Activated CD8-positive, alpha-beta T cell treated with anti-CD3 and anti-CD28 coated beads for 36 hours (primary cell): Measurements from ENCODE around the gene NARS2. TPM values are rescaled to one million over a fixed set of nuclear protein-coding genes. Genes with fewer than 3 reads are reported as not detected.

Experiments used
- ATAC-seq: fragments of 200-7000 bp; cut with Tn5 transposase; one replicate; pipeline ENCODE4 v1.10.0; 2021; ENCODE audit warnings: mild to moderate bottlenecking, moderate library complexity
- CTCF ChIA-PET: fragments of 350-600 bp; sonication (Branson Sonifier 250); formaldehyde crosslinking; loops from one replicate; lab custom pipeline; 2021; ENCODE audit warnings: antibody characterized with exemption; lab: Charles Lee
- POLR2A ChIA-PET: fragments of 350-600 bp; sonication (Branson Sonifier 250); formaldehyde crosslinking; loops from one replicate; lab custom pipeline; 2021; ENCODE audit warnings: antibody characterized with exemption; lab: Charles Lee
- DNase-seq: peaks from one replicate; pipeline ENCODE4 v3.0.0-alpha.2; 2020
- H3K27ac Mint-ChIP-seq: one replicate; pipeline ENCODE4 v1.8.0; 2021; ENCODE audit warnings: mild to moderate bottlenecking, mixed read lengths
- H3K27me3 Mint-ChIP-seq: one replicate; pipeline ENCODE4 v1.8.0; 2021; ENCODE audit warnings: mixed read lengths
- H3K36me3 Mint-ChIP-seq: one replicate; pipeline ENCODE4 v1.8.0; 2021; ENCODE audit warnings: low read depth, mixed read lengths
- H3K4me1 Mint-ChIP-seq: one replicate; pipeline ENCODE4 v1.8.0; 2021; ENCODE audit warnings: low read depth, mixed read lengths
- H3K4me3 Mint-ChIP-seq: one replicate; pipeline ENCODE4 v1.8.0; 2021; ENCODE audit warnings: mild to moderate bottlenecking, moderate library complexity, mixed read lengths
- H3K9me3 Mint-ChIP-seq: one replicate; pipeline ENCODE4 v1.8.0; 2021; ENCODE audit warnings: mixed read lengths
- intact Hi-C: fragments of 100-400 bp; cut with micrococcal nuclease; formaldehyde crosslinking; loops from one replicate; pipeline ENCODE4 v1.10.0; 2022
- total RNA-seq, 2 experiments: library from RNA; stranded (reverse); gene quantifications; one replicate each; pipeline ENCODE4 v1.2.3, GENCODE V29; 2021
- TF ChIP-seq, protein P1 (sequence below): fragments of 200-600 bp; IDR thresholded peaks from one replicate; pipeline ENCODE4 v1.8.0; 2022; ENCODE audit warnings: antibody characterized with exemption, mild to moderate bottlenecking

Gene NARS2
- total RNA-seq, 2 experiments from 2014 or later, result 26.2 to 32.1 TPM

DNA sequence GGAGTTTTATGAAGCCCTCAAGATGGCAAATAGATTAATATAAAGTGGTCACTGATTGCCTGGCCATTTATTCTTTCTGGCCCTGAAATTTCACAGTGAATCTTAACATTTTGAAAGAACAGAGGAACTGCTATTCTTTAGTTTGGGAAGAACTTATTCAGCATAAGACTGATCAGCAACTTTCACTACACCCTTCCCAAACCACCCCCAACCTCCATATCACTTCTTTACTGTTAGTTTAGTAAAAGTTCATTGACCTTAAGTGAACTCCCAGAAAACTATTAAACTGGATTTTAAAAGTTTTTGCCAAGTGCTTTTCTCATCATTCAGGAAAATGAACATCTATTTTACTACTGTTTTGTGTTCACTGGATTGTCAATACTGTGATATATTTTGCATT, 77.4 kb downstream of the NARS2 start:
- Mint-ChIP-seq H3K9me3 (no peaks in the 10 kb centered on the region), H3K27me3 (no peaks in the 10 kb centered on the region), H3K4me3 (no peak overlapping the region), H3K36me3 (peaks cover 6% of the 10 kb centered on the region), H3K4me1 (peaks cover 7% of the 10 kb centered on the region), H3K27ac (no peak overlapping the region)
- intact Hi-C loops, result no loop called here
- CTCF ChIA-PET, result interaction anchor here (0.6 to 1.0 kb wide), 2 partner anchors 21 to 723 kb away, joined by 3 read pairs; no protein-coding TSS in a partner anchor
- POLR2A ChIA-PET, result no interaction called here
- ATAC-seq (no peak), DNase-seq (no peak)
- TF ChIP-seq, protein P1, sequence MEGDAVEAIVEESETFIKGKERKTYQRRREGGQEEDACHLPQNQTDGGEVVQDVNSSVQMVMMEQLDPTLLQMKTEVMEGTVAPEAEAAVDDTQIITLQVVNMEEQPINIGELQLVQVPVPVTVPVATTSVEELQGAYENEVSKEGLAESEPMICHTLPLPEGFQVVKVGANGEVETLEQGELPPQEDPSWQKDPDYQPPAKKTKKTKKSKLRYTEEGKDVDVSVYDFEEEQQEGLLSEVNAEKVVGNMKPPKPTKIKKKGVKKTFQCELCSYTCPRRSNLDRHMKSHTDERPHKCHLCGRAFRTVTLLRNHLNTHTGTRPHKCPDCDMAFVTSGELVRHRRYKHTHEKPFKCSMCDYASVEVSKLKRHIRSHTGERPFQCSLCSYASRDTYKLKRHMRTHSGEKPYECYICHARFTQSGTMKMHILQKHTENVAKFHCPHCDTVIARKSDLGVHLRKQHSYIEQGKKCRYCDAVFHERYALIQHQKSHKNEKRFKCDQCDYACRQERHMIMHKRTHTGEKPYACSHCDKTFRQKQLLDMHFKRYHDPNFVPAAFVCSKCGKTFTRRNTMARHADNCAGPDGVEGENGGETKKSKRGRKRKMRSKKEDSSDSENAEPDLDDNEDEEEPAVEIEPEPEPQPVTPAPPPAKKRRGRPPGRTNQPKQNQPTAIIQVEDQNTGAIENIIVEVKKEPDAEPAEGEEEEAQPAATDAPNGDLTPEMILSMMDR, result no peak

DNA sequence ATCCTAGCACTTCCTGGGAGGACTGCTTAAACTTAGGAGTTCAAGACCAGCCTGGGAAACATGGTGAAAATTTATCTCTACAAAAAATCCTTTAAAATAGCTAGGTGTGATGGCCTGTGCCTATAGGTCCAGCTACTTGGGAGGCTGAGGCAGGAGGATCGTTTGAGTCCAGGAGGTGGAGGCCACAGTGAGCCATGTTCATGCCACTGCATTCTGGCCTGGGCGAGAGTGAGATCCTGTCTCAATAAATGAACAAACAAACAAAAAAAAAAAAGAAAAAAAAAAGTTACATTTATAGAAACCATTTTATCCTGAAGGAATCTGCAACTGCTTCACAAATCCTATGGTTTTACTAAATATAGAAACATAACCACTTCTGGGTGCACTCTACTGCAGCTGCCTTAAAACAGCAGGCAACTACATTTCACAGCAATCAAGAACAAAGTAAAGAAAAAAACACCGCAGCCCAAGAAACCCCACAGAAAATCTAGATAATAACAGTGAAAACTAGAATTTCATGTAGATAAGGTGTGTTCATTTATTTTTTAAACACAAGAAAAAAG, 81.2 kb downstream of the NARS2 start:
- ChIA-PET CTCF (no interaction called here), POLR2A (interaction anchor here (1.0 to 1.5 kb wide), 2 partner anchors 28 to 69 kb away, joined by 3 read pairs; no protein-coding TSS in a partner anchor)
- peaks cover 14% of the 10 kb centered on the region for H3K36me3 Mint-ChIP-seq
- TF ChIP-seq, protein P1, result no peak
- no peak for DNase-seq
- intact Hi-C loops, result no loop called here
- peaks cover 3% of the 10 kb centered on the region for H3K4me1 Mint-ChIP-seq
- H3K4me3 Mint-ChIP-seq, result no peak overlapping the region
- H3K9me3 Mint-ChIP-seq, result no peaks in the 10 kb centered on the region
- H3K27me3 Mint-ChIP-seq, result no peaks in the 10 kb centered on the region
- no peak overlapping the region for H3K27ac Mint-ChIP-seq
- no peak for ATAC-seq

DNA sequence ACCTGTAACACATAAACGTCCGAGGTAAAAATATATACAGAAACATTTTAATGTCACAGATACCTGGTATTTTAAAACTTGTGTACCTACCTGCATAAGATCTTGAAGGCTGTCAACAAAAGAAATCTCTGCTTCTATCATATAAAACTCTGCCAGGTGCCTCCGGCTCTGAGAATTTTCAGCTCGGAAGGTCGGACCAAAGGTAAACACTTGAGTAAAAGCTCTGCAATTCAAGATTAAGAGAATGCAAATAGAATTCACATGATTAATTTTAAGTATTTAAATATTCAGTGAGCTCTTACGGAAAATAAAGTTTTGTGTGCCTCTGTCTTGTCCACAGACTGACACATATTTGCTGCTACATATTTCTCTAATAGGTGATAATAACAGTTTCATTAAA, 81.7 kb downstream of the NARS2 start:
- DNase-seq (no peak), ATAC-seq (no peak)
- Mint-ChIP-seq H3K27me3 (no peaks in the 10 kb centered on the region), H3K4me3 (no peak overlapping the region), H3K27ac (no peak overlapping the region), H3K4me1 (no peaks in the 10 kb centered on the region), H3K9me3 (no peaks in the 10 kb centered on the region), H3K36me3 (peaks cover 13% of the 10 kb centered on the region)
- TF ChIP-seq, protein P1, result no peak
- ChIA-PET CTCF (no interaction called here), POLR2A (interaction anchor here (1.5 kb wide), 1 partner anchor 27 kb away, joined by 3 read pairs; no protein-coding TSS in a partner anchor)
- intact Hi-C loops, result no loop called here

DNA sequence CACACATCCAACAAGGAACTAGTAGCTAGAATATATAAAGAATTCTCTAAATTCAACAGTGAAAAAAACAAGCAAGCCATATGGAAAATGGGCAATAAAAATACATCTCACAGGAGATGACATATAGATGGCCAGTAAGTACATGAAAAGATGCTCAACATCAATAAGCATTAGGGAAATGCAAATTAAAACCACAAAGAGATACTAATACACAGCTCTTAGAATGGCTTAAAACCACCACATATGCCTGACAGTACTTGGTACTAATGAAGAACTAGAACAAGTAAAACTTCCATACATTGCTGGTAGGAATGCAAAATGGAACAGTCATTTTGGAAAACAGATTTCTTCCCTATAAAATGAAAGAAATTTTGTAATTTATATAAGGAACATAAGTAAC, 85.5 kb downstream of the NARS2 start:
- DNase-seq, result no peak
- POLR2A ChIA-PET, result no interaction called here
- Mint-ChIP-seq H3K9me3 (no peaks in the 10 kb centered on the region), H3K4me3 (no peak overlapping the region), H3K27ac (no peak overlapping the region), H3K27me3 (no peaks in the 10 kb centered on the region), H3K36me3 (peaks cover 33% of the 10 kb centered on the region), H3K4me1 (peaks cover 2% of the 10 kb centered on the region)
- TF ChIP-seq, protein P1, result no peak
- CTCF ChIA-PET, result no interaction called here
- ATAC-seq, result no peak
- intact Hi-C loops, result no loop called here

DNA sequence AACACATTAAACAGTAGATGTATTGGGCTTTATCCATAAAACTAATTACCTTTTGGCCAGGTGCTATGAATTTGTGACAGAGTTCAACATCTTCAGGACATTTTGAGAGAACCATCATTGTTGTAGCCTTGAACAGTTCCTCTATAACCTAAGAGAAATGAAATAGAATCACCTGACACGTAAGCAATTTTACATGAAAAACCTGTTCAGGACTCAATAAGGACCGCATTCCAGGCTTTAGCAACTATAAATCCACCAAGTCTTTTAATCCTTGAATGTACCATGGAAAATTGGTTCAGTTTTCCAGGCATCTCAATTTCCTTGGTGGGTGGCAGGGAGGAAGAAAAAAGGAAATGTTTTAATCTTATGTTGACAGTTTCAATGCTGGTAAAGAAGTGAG, 96.1 kb downstream of the NARS2 start:
- intact Hi-C loops, result no loop called here

More for the DNA sequence above, 96.1 kb downstream of the NARS2 start:
- Mint-ChIP-seq H3K4me3 (no peak overlapping the region), H3K4me1 (no peaks in the 10 kb centered on the region), H3K27ac (no peak overlapping the region), H3K9me3 (peaks cover 1% of the 10 kb centered on the region), H3K36me3 (peaks cover 31% of the 10 kb centered on the region), H3K27me3 (no peaks in the 10 kb centered on the region)
- TF ChIP-seq, protein P1, result no peak
- CTCF ChIA-PET, result no interaction called here
- no peak for ATAC-seq
- DNase-seq, result no peak
- POLR2A ChIA-PET, result no interaction called here
